Measurements from ENCODE around the gene DLGAP4.

DNA sequence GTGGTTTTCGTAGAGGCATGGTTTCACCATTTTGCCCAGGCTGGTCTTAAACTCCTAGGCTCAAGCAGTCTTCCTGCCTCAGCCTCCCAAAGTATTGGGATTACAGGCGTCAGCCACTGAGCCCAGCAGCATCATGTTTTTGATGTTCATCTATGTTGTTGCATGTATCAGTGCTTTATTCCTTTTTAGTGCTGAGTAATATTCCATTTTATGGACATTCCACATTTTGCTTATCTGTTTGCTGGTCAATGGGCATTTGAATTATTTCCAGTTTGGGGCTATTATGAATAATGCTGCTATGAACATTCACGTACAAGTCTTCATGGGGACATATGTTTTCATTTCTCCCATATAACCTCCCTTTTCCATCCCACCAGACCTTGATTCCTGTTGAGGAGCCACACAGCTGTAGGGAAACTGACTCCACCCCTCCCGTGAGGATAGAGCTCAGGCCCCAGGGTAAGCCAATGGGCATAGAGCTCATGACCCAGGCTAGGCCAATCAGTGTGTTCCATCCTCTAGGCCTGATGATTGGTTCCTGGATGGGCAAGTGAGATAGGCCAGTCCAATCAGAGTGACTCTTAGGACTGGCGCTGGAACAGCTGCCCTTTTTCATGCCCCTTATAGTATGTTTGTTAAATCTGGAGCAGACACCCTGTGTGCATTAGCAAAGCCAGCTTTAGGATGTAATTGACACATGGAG lies 49.5 kb downstream of the DLGAP4 start:
- TF ChIP-seq, protein P1, sequence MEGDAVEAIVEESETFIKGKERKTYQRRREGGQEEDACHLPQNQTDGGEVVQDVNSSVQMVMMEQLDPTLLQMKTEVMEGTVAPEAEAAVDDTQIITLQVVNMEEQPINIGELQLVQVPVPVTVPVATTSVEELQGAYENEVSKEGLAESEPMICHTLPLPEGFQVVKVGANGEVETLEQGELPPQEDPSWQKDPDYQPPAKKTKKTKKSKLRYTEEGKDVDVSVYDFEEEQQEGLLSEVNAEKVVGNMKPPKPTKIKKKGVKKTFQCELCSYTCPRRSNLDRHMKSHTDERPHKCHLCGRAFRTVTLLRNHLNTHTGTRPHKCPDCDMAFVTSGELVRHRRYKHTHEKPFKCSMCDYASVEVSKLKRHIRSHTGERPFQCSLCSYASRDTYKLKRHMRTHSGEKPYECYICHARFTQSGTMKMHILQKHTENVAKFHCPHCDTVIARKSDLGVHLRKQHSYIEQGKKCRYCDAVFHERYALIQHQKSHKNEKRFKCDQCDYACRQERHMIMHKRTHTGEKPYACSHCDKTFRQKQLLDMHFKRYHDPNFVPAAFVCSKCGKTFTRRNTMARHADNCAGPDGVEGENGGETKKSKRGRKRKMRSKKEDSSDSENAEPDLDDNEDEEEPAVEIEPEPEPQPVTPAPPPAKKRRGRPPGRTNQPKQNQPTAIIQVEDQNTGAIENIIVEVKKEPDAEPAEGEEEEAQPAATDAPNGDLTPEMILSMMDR (IDR thresholded peaks at IDR 0.05): no peak
- TF ChIP-seq POLR2AphosphoS5 (IDR thresholded peaks at IDR 0.05) (no peak), POLR2A (IDR thresholded peaks at IDR 0.05) (no peak)

Data from breast epithelium (tissue), 3 donors.